KOPT-K1 (cell line): ENCODE results near the gene CHD1L.

Source experiments
- H3K27ac ChIP-seq: fragments of 200-600 bp; sonication (generic); 2 replicates; pipeline ENCODE4 v1.5.1; 2016; ENCODE audit warnings: antibody characterized with exemption, mild to moderate bottlenecking, low read depth, low read length; ENCODE audit not compliant: poor library complexity, severe bottlenecking
- H3K36me3 ChIP-seq: fragments of 200-600 bp; sonication (generic); 2 replicates; pipeline ENCODE4 v1.5.1; 2017; ENCODE audit warnings: antibody characterized with exemption, mild to moderate bottlenecking, low read length, moderate library complexity; ENCODE audit not compliant: insufficient read depth
- H3K9me3 ChIP-seq: fragments of 200-600 bp; sonication (generic); 2 replicates; pipeline ENCODE4 v1.5.1; 2017; ENCODE audit warnings: antibody characterized with exemption, low read length, mild to moderate bottlenecking; ENCODE audit not compliant: insufficient read depth, poor library complexity, severe bottlenecking

Gene CHD1L

GRCh38 chr1:147241934-147242448 is 493 bp upstream of the CHD1L start:
- Histone ChIP-seq H3K36me3 (no peaks in the 10 kb centered on the region), H3K27ac (peak overlapping the region; percentile 86), H3K9me3 (peaks cover 6% of the 10 kb centered on the region)

GRCh38 chr1:147243228-147243685 is 773 bp downstream of the CHD1L start:
- no peaks in the 10 kb centered on the region for H3K36me3 ChIP-seq
- H3K27ac ChIP-seq: peak overlapping the region; percentile 86

GRCh38 chr1:147243841-147244240 is 1.4 kb downstream of the CHD1L start:
- Histone ChIP-seq H3K27ac (peak overlapping the region; percentile 86), H3K36me3 (no peaks in the 10 kb centered on the region), H3K9me3 (peaks cover 15% of the 10 kb centered on the region)

More at GRCh38 chr1:147243228-147243685, 773 bp downstream of the CHD1L start:
- H3K9me3 ChIP-seq: peaks cover 11% of the 10 kb centered on the region

- no peaks in the 10 kb centered on the region for H3K36me3 ChIP-seq
- H3K27ac ChIP-seq: no peak overlapping the region
These were observed 2.6 kb downstream of the CHD1L start for GRCh38 chr1:147245129-147245528.

GRCh38 chr1:147245586-147246021 is 3.1 kb downstream of the CHD1L start:
- no peaks in the 10 kb centered on the region for H3K36me3 ChIP-seq
- H3K9me3 ChIP-seq: peaks cover 18% of the 10 kb centered on the region
- no peak overlapping the region for H3K27ac ChIP-seq

More at GRCh38 chr1:147245129-147245528, 2.6 kb downstream of the CHD1L start:
- H3K9me3 ChIP-seq: peaks cover 18% of the 10 kb centered on the region

GRCh38 chr1:147246044-147246690 is 3.7 kb downstream of the CHD1L start:
- Histone ChIP-seq H3K9me3 (peaks cover 18% of the 10 kb centered on the region), H3K36me3 (no peaks in the 10 kb centered on the region), H3K27ac (no peak overlapping the region)

GRCh38 chr1:147246910-147247655 is 4.6 kb downstream of the CHD1L start:
- peaks cover 2% of the 10 kb centered on the region for H3K36me3 ChIP-seq
- H3K9me3 ChIP-seq: peaks cover 18% of the 10 kb centered on the region
- no peak overlapping the region for H3K27ac ChIP-seq

- no peak overlapping the region for H3K27ac ChIP-seq
- peaks cover 18% of the 10 kb centered on the region for H3K9me3 ChIP-seq
- H3K36me3 ChIP-seq: peaks cover 9% of the 10 kb centered on the region
These were observed 5.3 kb downstream of the CHD1L start for GRCh38 chr1:147247656-147248238.

GRCh38 chr1:147252540-147252939 is 10.1 kb downstream of the CHD1L start:
- Histone ChIP-seq H3K9me3 (peaks cover 14% of the 10 kb centered on the region), H3K27ac (no peak overlapping the region), H3K36me3 (peaks cover 53% of the 10 kb centered on the region)

- no peak overlapping the region for H3K27ac ChIP-seq
- peaks cover 97% of the 10 kb centered on the region for H3K36me3 ChIP-seq
- H3K9me3 ChIP-seq: no peaks in the 10 kb centered on the region
These were observed 18.5 kb downstream of the CHD1L start for GRCh38 chr1:147260956-147261355.

- Histone ChIP-seq H3K27ac (no peak overlapping the region), H3K9me3 (no peaks in the 10 kb centered on the region), H3K36me3 (peaks cover 100% of the 10 kb centered on the region)
These were observed 21.8 kb downstream of the CHD1L start for GRCh38 chr1:147264158-147264768.

GRCh38 chr1:147266381-147266780 is 23.9 kb downstream of the CHD1L start:
- no peaks in the 10 kb centered on the region for H3K9me3 ChIP-seq
- no peak overlapping the region for H3K27ac ChIP-seq
- peaks cover 100% of the 10 kb centered on the region for H3K36me3 ChIP-seq

GRCh38 chr1:147267711-147268110 is 25.2 kb downstream of the CHD1L start:
- Histone ChIP-seq H3K9me3 (no peaks in the 10 kb centered on the region), H3K27ac (no peak overlapping the region), H3K36me3 (peaks cover 100% of the 10 kb centered on the region)

GRCh38 chr1:147270721-147271120 is 28.2 kb downstream of the CHD1L start:
- Histone ChIP-seq H3K36me3 (peaks cover 99% of the 10 kb centered on the region), H3K27ac (no peak overlapping the region), H3K9me3 (no peaks in the 10 kb centered on the region)

- Histone ChIP-seq H3K9me3 (no peaks in the 10 kb centered on the region), H3K27ac (no peak overlapping the region), H3K36me3 (peaks cover 99% of the 10 kb centered on the region)
These were observed 29.6 kb downstream of the CHD1L start for GRCh38 chr1:147272042-147272441.
